GM18499 (cell line): ENCODE measurements around the gene PBXIP1.

Source experiments
- ATAC-seq: cut with Tn5 transposase; IDR thresholded peaks from one replicate; pipeline ENCODE4 v1.9.1; 2021; ENCODE audit warnings: moderate number of reproducible peaks; ENCODE audit not compliant: insufficient read depth, unreplicated experiment

PBXIP1 gene

DNA sequence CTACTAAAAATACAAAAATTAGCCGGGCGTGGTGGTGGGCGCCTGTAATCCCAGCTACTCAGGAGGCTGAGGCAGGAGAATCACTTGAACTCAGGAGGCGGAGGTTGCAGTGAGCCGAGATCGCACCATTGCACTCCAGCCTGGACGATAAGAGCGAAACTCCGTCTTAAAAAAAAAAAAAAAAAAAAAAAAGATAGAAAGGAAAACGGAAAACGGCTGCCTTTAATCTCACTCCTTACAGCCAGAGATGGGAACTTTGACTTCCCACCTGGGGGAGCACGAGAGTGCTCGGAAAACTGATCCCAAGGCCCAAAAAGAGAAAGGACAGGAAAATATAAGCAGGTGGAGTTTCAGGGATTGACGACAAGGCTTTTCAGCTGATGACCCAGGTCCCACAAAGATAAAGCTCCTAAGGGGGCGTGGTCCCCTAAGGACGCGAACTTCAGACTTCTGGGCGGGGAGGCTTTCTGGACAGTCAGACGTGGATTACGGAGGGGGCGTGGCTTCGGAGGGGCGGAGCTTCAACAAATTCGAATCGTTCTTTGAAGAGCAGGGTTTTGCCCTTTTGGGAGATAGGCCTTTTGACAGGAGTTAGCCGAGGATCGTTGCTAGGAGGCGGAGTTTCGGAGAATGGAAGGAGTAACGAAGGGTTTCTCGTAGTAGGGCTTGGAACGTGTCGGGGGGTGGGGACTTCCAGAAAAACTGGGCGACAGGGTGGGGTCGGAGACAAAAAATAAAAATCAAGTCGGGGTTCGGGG lies 17.6 kb upstream of the PBXIP1 start:
- no peak for ATAC-seq

DNA sequence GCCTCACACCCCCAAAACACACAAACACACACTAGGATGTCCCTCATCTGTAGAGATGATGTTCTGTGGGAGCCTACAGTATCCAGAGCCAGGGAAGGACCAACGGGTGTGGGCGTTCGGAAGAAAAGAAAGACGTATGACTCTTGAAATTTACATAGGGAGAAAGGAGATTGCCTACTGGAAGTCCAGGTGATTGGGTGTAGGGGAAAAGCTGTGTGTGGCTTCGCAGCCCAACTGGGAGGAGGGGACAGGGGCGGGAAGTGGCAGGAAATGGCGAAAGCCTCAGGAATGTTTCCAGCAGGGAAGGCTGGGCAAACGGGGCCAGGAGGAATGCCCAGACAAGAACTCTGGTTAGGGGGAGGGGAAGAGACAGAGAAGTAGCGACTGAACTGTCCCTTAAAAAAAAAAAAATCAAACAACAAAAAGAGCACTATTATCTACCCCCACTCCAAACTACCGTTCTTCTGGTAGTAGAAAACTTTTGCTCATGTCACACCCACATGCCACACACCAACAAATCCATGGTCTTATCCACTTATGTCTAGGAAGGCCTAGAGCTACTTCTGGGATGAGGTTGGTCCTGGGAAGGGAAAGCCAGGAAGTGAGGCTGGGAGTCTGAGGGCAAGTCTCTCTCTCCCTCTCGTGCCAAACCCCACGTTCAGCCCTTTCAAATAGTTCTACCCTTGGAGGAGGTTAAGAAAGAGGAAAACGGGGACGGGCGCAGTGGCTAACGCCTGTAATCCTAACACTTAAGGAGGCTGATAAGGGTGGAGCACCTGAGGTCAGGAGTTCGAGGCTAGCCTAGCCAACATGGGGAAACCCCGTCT lies 16.8 kb upstream of the PBXIP1 start:
- no peak for ATAC-seq

DNA sequence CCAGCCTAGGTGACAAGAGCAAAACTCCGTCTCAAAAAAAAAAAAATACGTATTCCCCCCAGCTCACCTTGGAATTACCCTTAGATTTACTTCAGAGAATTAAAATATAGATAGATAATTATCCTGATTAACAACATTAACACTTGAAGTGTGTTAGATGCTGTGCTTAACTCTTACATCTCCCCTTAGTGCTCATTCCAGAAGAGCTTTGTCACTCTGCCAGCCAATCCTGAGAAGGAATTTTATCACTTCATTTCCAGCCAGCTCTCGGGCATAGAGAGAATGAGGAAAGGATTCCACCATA lies 16.3 kb upstream of the PBXIP1 start:
- ATAC-seq = no peak

DNA sequence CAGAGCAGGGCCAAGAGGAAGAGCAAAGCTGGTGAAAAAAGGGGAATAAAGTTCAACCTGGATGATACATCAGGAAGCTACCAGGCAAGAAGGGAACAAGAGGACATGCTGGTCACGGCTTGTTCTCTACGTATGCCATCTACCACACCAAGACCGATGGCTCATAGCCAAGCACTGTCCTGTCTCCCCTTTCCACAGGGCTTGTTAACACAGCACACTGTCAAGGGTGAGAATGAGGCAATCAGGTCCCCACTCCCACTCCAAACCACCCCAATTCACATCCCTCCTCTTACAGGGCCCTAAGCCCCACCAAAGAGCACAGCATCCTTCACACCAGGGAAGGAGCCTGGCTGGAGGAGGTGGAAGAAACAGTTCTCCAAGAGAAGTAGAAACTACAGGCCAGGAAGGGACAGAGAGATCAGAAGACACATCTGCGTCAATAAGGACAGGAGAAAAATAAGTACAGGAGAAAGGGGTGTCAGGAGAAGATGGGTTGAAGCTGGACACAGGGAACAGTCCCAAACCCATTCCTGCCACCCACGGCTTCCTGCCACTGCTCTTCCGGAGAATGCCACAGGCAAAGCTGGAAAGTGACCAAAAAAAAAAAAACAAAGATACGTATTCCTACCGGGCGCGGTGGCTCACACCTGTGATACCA lies 15.6 kb upstream of the PBXIP1 start:
- no peak for ATAC-seq

DNA sequence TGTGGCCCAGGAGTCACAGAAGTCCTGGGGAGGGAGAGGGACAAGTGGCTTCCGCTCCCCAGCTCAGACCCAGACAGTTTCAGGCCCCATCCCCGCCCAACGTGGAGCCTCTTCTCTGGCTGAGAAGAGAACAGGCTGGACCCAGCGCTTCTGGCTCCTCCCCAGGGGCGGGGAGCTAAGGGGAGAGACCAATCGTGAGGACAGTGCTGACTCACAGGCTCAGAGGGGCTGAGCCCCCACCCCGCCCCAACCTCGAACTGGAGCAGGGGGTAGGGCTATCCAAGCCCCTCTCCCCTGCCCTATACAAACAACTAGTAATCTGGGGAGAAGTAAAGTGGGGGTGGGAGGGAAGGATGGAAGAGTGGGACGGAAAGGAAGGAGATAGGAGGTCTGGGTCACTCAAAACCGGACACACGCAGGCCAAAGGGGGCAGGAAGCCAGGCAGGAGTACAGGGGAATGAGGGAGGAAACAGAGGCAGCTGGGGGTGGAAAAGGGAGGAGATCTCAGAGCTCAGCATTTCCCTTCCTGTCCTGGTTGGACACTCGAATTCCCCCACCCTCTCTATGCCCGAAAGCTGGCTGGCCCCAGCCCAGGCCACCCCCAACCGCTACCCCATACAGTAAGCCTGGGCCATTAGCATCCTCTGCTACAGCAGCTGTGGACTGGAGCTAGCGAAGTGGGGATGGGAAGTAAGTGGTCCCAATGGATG lies 14.9 kb upstream of the PBXIP1 start, which contains the start of gene SHC1:
TSS of gene SHC1 (minus strand) at position 117 of the 710 bp plus-strand sequence. CDS start 221 bp downstream, outside the sequence.
- ATAC-seq = no peak

DNA sequence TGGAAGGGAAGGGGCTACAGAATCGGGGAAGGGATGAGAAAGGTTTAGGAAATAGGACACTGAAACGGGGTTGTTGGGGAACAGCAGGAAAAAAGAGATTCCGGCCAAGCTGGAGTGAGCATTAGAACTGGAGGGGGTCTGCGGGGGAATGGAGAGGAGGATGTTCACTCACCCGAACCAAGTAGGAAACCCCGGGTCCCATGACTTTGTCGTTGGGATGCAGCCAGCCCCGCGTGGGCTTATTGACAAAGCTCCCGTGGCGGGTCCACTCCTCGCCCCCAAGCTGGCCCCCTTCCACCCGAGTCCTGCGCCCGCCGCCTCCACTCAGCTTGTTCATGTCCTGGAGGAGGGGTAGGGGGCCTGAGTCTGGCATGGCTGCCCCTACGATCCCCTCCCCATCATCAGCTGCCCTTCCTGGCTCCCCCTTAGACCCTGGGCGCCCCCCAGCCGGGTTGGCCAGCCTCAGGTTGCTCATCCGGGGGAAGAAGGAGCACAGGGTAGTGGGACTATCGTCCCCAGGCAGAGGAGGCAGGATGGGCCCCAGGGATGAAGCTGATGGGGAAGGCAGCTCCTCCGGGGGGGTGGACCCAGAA lies 14.1 kb upstream of the PBXIP1 start:
- ATAC-seq = no peak

DNA sequence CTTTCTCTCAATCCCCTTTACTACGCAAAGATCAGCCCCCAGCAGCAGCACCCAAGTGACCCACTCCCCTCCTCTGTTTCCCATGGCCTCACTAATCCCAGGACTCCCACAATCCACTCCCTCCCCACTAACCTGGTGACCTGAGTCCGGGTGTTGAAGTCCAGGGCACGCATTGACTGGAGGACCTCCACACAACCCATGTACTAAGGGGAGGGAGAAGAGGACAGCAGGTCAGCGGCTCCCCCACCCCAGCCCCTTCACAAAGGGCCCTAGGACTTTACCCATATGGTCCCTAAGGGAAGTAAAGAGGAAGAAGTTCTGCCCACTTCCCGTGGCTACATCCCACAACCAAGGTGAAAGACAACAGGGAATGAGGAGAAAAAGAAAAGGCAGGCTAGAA lies 13.3 kb upstream of the PBXIP1 start:
- no peak for ATAC-seq

DNA sequence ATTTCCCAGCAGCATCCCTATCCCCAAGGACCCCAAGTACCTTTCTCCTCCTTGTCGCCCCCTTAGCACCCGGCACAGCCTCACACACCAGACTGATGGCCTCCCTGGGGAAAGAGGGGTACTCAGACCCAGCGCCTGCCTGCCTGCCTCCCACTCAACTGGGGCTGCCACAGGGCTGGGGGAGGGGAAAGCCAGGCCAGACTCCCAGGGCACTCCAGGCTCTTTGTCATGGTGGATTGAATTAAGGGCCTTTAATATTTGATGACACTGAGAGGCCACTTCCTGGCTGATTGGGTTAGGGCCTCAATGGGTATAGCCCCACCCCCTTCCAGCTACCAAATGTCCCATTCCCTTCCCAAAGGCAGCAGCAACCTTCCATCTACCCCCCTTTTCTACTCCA lies 12.8 kb upstream of the PBXIP1 start:
- ATAC-seq = no peak

DNA sequence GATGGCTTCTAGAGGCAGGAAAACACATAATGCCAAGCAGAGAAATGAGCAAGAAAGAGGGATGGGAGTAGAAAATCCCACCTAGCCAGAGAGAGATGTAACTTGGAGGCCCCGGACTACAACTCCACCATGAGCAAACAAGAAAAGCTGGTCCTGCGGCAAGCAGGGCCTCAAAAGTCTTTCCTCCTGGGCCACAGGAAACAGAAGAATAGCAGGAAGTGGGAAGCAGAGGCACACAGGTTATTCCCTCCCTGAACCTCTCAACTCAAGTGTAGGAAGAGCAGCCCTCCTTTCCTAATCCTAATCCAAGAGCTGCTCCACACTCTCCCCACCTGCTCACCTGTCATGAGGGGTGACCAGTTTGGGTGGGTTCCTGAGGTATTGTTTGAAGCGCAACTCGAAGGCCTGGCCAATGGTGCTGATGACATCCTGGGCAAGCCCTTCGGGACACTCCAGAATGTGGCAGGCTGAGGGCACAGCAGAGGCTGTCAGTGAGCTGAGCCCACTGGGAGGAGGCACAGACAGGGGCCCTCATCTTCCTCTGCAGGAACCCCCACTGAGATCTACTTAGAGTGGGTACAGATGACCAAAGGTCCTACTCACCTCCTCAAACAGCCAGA lies 11.5 kb upstream of the PBXIP1 start:
- no peak for ATAC-seq

DNA sequence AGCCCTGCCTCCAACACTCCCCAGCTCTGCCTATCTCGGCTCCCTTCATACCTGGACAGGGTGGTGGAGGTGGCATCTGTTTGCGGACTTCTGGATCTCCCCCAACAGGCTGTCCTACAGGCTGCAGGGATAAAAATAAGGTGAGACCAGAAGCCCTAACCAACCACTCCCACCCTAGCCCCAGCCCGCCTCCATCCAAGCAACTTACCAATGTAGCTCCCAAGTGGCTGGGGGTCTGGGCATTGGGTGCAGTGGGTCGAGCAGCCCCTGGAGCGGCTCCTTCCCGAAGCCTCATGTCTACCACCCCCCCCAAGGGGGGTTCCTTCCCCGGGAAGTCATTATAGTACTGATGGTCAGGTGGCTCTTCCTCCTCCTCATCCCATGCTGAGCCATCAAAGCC lies 10.2 kb upstream of the PBXIP1 start:
- no peak for ATAC-seq

DNA sequence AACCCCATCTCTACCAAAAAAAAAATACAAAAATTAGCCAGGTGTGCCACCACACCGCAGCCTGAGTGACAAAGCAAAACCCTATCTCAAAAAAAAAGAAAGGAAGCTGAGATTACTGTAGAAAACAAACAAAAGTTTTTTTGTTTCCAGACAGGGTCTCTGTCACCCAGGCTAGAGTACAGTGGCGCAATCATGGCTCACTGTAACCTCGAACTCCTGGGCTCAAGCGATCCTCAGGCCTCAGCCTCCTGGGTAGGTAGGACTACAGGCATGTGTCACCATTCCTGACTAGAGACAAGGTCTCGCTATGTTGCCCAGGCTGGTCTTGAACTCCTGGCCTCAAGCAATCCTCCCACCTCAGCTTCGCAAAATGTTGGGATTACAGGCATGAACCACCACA lies 8.5 kb upstream of the PBXIP1 start:
- no peak for ATAC-seq

DNA sequence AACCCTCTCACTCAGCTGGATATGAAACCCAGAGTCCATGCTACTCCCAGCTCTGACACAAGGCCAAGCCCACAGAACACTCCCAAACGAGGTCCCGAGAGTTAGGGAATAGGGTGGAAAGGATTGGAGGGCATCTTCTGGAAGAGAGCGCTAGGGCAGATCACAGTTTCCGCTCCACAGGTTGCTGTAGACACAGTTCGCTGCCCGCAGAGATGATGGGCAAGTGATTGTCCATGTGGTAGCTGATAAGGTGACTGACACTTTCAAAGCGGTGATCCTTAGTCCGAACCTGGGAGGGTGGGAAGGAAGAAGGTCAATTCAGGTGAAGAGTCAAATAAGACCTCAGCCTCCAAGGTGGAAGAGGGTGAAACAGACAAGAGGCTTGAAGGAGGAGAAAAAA lies 7.7 kb upstream of the PBXIP1 start:
- no peak for ATAC-seq

DNA sequence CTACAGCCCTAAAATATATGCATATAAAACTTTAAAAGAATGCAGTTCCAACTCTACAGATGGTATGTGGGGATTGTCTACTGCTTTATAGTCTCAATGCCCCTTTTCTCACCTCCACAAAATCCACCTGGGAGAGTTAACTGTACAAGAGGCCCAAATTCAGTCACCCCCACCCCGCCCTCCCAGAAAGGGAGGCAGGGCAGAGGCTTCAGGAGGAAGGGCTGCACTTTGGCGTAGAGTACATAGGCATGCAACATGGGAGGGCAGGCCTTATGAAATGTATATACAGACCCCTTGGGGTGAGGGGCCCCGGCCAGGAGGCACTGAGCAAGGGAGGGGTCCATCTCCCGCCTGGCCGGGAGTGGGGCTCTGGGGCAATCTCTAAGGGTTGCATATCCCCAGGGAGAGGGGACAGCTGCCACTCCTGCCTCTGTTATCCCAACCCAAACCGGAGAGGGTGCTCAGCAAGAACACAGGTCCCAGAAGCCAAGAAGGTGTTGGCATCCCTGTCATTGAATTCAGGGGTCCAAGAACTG lies 7.0 kb upstream of the PBXIP1 start:
- no peak for ATAC-seq

DNA sequence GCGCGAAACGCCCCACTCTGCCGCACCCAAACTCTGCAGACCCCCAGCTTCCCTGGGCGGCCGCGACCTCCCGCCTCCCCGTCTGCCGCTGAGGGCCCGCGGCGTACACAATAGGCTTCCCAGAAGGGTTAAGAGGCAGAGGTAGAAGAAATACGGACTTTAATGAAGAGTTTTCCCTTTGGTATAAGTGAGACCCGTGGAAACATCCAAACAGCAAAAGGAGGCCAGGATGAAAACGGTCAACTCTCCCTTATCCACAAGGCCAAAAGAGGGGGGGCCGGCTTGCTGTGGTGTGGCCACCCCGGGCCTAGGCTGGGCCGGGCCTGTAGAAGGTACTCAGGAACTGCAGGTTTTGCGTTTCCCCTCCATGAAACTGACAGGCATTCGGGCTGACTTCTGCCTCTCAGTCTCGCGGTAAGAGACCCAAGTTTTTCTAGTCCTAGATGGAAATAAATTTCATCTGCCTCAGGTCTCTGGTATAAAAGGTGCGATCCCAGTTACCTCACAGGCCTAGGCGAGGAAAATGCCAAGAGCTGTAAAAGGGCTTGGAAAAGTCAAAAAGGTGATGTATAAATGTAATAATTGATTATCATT lies 6.4 kb upstream of the PBXIP1 start:
- no peak for ATAC-seq

DNA sequence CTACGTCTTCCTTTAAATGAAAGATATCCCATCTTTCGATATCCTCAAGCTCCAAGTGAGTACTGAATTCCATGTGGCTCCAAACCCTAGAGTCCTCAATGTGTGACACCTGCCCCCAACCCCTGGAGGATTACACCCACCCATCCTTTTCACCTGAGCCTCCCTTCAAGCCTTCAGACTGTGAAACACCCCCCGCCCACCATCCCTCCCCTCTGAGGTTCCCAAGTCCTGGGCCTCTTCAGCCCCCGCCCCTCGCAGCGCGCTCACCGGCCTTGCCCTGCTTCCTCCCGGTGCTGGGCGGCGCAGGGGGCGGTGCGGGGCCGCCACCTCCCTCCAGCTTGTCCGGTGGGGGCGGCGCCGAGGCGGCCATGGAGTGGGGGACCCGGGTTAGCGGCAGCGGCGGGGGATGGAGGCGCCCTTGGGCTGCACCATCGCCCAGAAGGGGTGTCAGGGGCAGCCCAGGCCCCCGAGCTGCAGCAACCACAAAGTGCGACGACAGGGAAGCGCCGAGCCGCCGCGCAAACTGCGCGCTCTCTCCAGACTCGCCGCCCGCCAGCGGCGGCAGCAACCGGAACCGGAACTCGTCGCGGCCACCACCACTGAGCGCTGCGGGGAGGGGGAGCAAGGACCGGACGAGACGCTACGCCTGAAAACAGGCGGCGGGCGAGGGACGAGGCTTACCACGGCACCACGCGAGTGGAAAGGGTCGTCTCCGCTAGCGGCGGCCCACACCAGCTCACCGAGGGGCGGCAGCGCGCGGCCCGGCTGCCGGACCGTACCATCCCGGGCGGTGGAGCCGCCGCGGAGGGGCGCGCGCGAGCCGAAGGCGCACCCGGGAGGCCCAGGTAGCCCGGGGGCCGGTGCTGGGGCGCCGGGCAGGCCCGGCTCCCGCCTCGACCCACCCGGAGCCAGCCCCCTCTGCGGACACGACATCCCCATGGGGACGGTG lies 5.6 kb upstream of the PBXIP1 start, which contains the start of gene PYGO2:
TSS of gene PYGO2 (minus strand) at position 576 of the 949 bp plus-strand sequence. CDS start at position 370, 206 bp downstream.
- peak; percentile 35 for ATAC-seq

DNA sequence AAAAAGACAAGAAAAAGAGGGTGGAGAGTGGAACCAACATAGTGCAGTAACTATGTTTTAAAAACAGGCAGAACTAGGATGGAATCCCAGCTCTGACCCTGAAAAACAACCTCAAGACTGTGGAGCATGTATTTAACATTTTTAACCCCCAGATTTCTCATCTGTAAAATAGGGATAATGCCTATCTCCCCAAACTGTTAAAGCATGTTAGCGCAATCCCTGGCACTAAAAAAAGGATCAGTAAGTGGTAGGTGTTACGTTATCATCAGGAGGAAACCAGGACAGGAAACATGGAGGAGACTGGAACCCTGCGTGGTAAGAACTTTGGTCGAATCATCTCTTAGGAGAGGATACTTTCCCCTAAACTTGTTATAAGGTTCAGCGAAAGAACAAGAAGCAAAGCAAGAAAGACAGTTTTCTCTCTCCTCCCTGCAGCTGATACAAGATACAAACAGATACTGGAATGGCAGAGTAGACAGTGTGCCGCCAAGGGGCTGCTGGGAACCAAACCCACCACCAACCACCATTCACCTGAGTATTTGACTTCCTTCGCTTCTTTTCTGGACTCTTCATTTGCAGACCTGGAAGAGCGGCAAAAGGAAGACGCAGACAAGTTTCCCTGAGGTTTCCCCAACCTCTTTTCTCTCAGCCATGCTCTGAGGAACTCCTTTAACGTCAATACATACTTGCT lies 4.7 kb upstream of the PBXIP1 start:
- no peak for ATAC-seq

DNA sequence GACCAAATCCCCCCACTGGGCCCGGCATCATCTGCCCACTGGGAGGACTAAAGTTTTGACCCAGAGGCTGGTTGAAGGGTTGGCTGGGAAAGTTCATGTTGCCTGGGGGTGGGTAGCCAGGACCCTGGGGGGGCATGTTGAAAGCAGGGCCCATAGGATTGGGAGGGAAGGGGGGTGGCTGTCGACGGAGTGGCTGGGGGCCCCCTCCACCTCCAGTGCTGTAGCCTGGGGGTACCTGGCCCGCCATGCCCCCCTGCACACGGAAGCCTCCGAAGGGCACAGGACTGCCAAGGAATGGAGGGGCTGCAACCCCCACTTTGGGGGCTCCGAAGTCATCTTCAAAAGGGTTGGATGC lies 3.5 kb upstream of the PBXIP1 start:
- ATAC-seq = no peak
